Esophagus squamous epithelium (tissue), 4 donors: ENCODE measurements around the gene LIPM.

Source experiments
- CTCF ChIP-seq, 6 experiments: fragments of 450-650 bp in 4 of 6; fragments of 200-600 bp in 2 of 6; sonication (generic) in 2 of 6; IDR thresholded peaks; one replicate each; pipeline ENCODE4 v1.5.1; 2016 to 2019; ENCODE audit warnings: antibody characterized with exemption in 6 of 6, mild to moderate bottlenecking in 4 of 6, moderate library complexity in 4 of 6
- POLR2A ChIP-seq, 4 donors: fragments of 450-650 bp; IDR thresholded peaks; one replicate each; pipeline ENCODE4 v1.6.1; 2017; ENCODE audit warnings: antibody characterized with exemption in 4 of 4, mild to moderate bottlenecking in 4 of 4, moderate library complexity in 3 of 4

DNA sequence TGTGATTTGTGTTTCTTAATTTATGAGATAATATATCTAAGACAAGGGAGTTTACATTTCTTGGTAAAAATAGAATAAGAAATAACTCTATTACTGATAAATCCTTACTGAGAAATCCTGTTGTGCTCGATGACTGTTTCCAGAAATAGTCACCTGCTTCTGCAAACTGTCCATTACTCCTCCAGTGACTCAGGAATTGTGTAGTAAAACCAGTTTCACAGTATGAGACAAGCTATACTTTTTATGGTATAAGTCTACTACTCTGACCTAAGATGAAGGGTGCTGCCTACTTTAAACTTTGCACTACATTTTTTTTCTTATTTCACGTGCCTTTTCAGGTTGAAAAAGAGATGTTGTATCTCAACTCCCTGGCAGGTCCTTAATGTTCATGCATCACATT lies 56.0 kb downstream of the LIPM start:
- TF ChIP-seq CTCF (IDR thresholded peaks at IDR 0.05), result no peak
- TF ChIP-seq POLR2A (IDR thresholded peaks at IDR 0.05), result no peak
